ENCODE results near the gene DDX27. TPM values are rescaled to one million over a fixed set of nuclear protein-coding genes. Genes with fewer than 3 reads are reported as not detected.
A peak's percentile ranks its signal among the peaks of the same experiment; 100 is the strongest.

The DDX27 gene
- total and polyA plus RNA-seq, 2 of the 8 experiments (the other 6 are each of a cell fraction or from before 2014, with no cell fraction given) = 42.7 to 51.0 TPM

DNA sequence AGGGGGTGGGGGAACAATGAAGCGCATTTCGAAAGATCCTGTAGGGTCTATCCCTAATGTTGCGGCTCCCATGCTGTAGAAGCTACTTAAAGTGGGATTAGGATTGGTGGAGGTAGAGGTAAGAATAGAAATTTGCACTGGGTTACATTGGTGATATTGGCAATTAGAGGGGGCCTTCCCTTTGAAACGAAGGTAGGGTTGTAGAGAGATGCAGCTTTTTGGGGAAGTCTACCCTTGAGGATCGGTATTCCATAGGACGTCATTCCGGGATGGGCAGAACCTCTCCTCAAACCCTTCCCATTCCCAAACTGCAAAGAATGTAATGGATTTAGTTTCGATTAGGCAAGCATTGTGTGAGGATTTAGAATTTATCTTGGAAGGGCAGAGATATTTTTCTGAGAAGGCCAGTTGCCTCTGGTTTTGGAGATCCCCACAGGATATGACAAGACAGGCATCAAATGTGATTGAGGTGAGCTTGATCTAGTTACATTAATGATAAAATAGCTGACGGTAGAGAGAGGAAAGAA, 64.0 kb downstream of the DDX27 start:
- Histone ChIP-seq H2BK20ac (ENCODE audit: low read length) (no peak overlapping the region), H2AFZ (ENCODE audit: low read length) (no peak overlapping the region), H2BK15ac (ENCODE audit: low read length) (no peak overlapping the region), H2AK5ac (ENCODE audit: low read depth, low read length) (no peak overlapping the region), H3K23me2 (ENCODE audit: low read depth, low read length) (peaks cover 37% of the 10 kb centered on the region), H3K4ac (replicated peaks; ENCODE audit: insufficient read length, low read depth, low read length) (no peak overlapping the region), H3K4me1 (replicated peaks in 1 of 4; ENCODE audit: control insufficient read depth in 3 of 4, insufficient read depth in 4 of 4, low read length in 3 of 4) (peaks cover 3 to 16% (median 10%) of the 10 kb centered on the region in 4 experiments; a peak in 6 of 7 replicates), H4K20me1 (replicated peaks in 1 of 2; ENCODE audit: control insufficient read depth in 1 of 2, insufficient read depth in 2 of 2, low read length in 2 of 2) (peaks cover 63 to 71% of the 10 kb centered on the region in 2 experiments), H3K79me2 (ENCODE audit: control insufficient read depth in 1 of 2, insufficient read depth in 2 of 2, low read length in 2 of 2) (peaks cover 60 to 98% of the 10 kb centered on the region in 2 experiments), H3K27me3 (replicated peaks in 1 of 4; ENCODE audit: control insufficient read depth in 3 of 4, extremely low read depth in 1 of 4, insufficient read depth in 3 of 4, low read length in 3 of 4) (peaks cover 0 to 1% (median 0%) of the 10 kb centered on the region in 4 experiments; a peak in 1 of 7 replicates), H3K79me1 (ENCODE audit: low read depth, low read length) (peaks cover 3% of the 10 kb centered on the region), H4K5ac (ENCODE audit: insufficient read length, low read depth, low read length) (no peak overlapping the region), H3K9me3 (ENCODE audit: insufficient read depth in 2 of 2, low read depth in 1 of 2, low read length in 1 of 2) (no peaks in the 10 kb centered on the region), H3K4me2 (ENCODE audit: insufficient read depth in 1 of 2, low read depth in 2 of 2, low read length in 2 of 2) (peak overlapping the region; percentile 97), H3K56ac (replicated peaks; ENCODE audit: insufficient read length, low read depth, low read length) (no peak overlapping the region), H2BK120ac (replicated peaks; ENCODE audit: low read depth, low read length) (no peak overlapping the region), H2BK5ac (ENCODE audit: low read depth, low read length) (no peak overlapping the region; the same call in 1 of the 2 replicates), H3K18ac (ENCODE audit: extremely low read depth, low read length) (no peak overlapping the region), H3K23ac (ENCODE audit: insufficient read length) (no peak overlapping the region), H3K14ac (ENCODE audit: insufficient read length) (no peak overlapping the region), H3K36me3 (ENCODE audit: control insufficient read depth in 2 of 4, insufficient read depth in 4 of 4, low read length in 3 of 4) (peaks cover 79 to 95% (median 92%) of the 10 kb centered on the region in 4 experiments), H3K27ac (ENCODE audit: low read depth, low read length) (peak overlapping the region; percentile 51), H4K8ac (ENCODE audit: extremely low read depth, insufficient read depth, low read length) (no peak overlapping the region), H3K9ac (replicated peaks in 1 of 4; ENCODE audit: extremely low read depth in 1 of 4, low read depth in 3 of 4, low read length in 3 of 4) (peak overlapping the region in 3 of 4 experiments; percentile 89 to 98 (median 98); a peak in 6 of 7 replicates), H3K4me3 (ENCODE audit: extremely low read depth in 1 of 4, insufficient read depth in 2 of 4, low read depth in 3 of 4, low read length in 4 of 4) (peak overlapping the region; percentile 73 to 97 (median 92); a peak in 7 of 8 replicates), H4K91ac (replicated peaks; ENCODE audit: insufficient read length, low read length) (no peak overlapping the region), H2BK12ac (ENCODE audit: low read depth, low read length) (no peak overlapping the region)
- TF ChIP-seq TEAD4 (IDR thresholded peaks at IDR 0.05; ENCODE audit: low read depth, low read length) = no peak
- TF ChIP-seq NANOG (IDR thresholded peaks at IDR 0.05; ENCODE audit: insufficient read depth, low read depth, low read length, poor library complexity, severe bottlenecking) = no peak
- TF ChIP-seq TCF12 (IDR thresholded peaks at IDR 0.05; ENCODE audit: low read depth, low read length) = no peak
- TF ChIP-seq SIRT6 (IDR thresholded peaks at IDR 0.05; ENCODE audit: low read length) = peak; percentile 6
- TF ChIP-seq ASH2L (IDR thresholded peaks at IDR 0.05; ENCODE audit: low read length) = no peak
- peak; percentile 19; the same call in 1 of the 2 replicates for TF ChIP-seq CHD1 (IDR thresholded peaks at IDR 0.05; ENCODE audit: low read depth, low read length)
- no peak for TF ChIP-seq SRF (IDR thresholded peaks at IDR 0.05; ENCODE audit: low read depth, low read length)
- no peak for TF ChIP-seq HDAC6 (IDR thresholded peaks at IDR 0.05; ENCODE audit: low read depth, low read length)
- no peak for TF ChIP-seq PHF8 (conservative IDR thresholded peaks at IDR 0.05; ENCODE audit: low read depth, low read length)
- TF ChIP-seq CEBPB (IDR thresholded peaks at IDR 0.05; ENCODE audit: low read depth, low read length) = no peak
- TF ChIP-seq CBX8 (IDR thresholded peaks at IDR 0.05; ENCODE audit: borderline replicate concordance, low read depth, low read length) = no peak
- 60% methylated on average over 9 of the region's 9 CpGs; no CpG with 5 or more reads in 1 of the 2 experiments for WGBS, 2 experiments (ENCODE audit: extremely low coverage in 1 of 2, insufficient coverage in 1 of 2, insufficient read length in 1 of 2, insufficient replicate concordance in 2 of 2, low coverage in 1 of 2, low lambda C conversion rate in 2 of 2, missing lambda C conversion rate in 1 of 2)
- ChIA-PET CTCF (ENCODE audit: partially characterized antibody) (interaction anchor here (0.9 to 4.7 kb wide), 7 partner anchors 19 to 66 kb away, joined by 3 to 53 read pairs (median 5); no protein-coding TSS in a partner anchor), POLR2A (ENCODE audit: partially characterized antibody) (interaction anchor here (0.6 to 18.5 kb wide), 16 partner anchors 6 to 1588 kb away, joined by 3 to 1132 read pairs (median 4); no protein-coding TSS in a partner anchor)
- FAIRE-seq (no peak), DNase-seq (ENCODE audit: low read depth in 1 of 2, low spot score in 2 of 2) (no peak)

All from H1 (cell line).